HepG2 (cell line): ENCODE results near the gene TBKBP1. TPM values are rescaled to one million over a fixed set of nuclear protein-coding genes. Genes with fewer than 3 reads are reported as not detected.

Experiments used
- ATAC-seq: fragments of 200-7000 bp; cut with Tn5 transposase; 3 replicates; pipeline ENCODE4 v1.9.1; 2020; ENCODE audit warnings: mild to moderate bottlenecking, moderate library complexity
- BruUV-seq: library from RNA; stranded (reverse); fragments of 400-500 nt; replicated peaks from 2 replicates; lab custom pipeline; 2021; lab: Mats Ljungman, UMichigan
- CTCF ChIA-PET: fragments of 300-600 bp; formaldehyde crosslinking; extraction: SDS; loops from one replicate; lab custom pipeline; 2021; ENCODE audit warnings: low total read pairs, inconsistent platforms, low intra/inter-chr PET ratio; lab: Yijun Ruan, JAX
- POLR2A ChIA-PET: fragments of 350-600 bp; sonication (Branson Sonifier 250); formaldehyde crosslinking; loops from one replicate; lab custom pipeline; 2020; ENCODE audit warnings: antibody characterized with exemption, inconsistent platforms; lab: Yijun Ruan, JAX
- DNase-seq: peaks from one replicate; pipeline ENCODE4 v3.0.0-alpha.2; 2015; ENCODE audit warnings: low spot score
- FAIRE-seq: peaks from 3 replicates; lab custom pipeline; 2011; peaks lifted over from hg19 to GRCh38; lab: Jason Lieb, UNC
- H2AFZ ChIP-seq: one replicate; pipeline ENCODE4 v1.6.1; 2011; ENCODE audit warnings: low read length, inconsistent platforms
- H3K27ac ChIP-seq: fragments of 300-600 bp; 3 replicates; pipeline ENCODE4 v1.8.0; 2011; ENCODE audit warnings: mixed run types, mild to moderate bottlenecking, mixed read lengths, low read length, inconsistent platforms; ENCODE audit not compliant: insufficient read depth; ENCODE audit errors: extremely low read length
- H3K27me3 ChIP-seq, 2 experiments: fragments of 200-600 bp in 1 of 2; 2 replicates in 1 of 2; 3 replicates in 1 of 2; pipeline versions ENCODE4 v1.6.0 to v1.8.0; 2011; ENCODE audit warnings: low read length in 2 of 2, mild to moderate bottlenecking in 2 of 2, moderate library complexity in 2 of 2, inconsistent platforms in 1 of 2; ENCODE audit not compliant: insufficient read depth in 2 of 2, control insufficient read depth in 1 of 2
- H3K36me3 ChIP-seq, 2 experiments: fragments of 200-600 bp in 1 of 2; replicated peaks in 1 of 2; 2 replicates in 1 of 2; 3 replicates in 1 of 2; pipeline versions ENCODE4 v1.5.1 to v1.8.0; 2011; ENCODE audit warnings: low read length in 2 of 2, inconsistent platforms in 1 of 2; ENCODE audit not compliant: insufficient read depth in 2 of 2, control insufficient read depth in 1 of 2
- H3K4me1 ChIP-seq: 2 replicates; pipeline ENCODE4 v1.5.1; 2012; ENCODE audit warnings: low read length, inconsistent platforms; ENCODE audit not compliant: insufficient read depth
- H3K4me2 ChIP-seq: 2 replicates; pipeline ENCODE4 v1.6.0; 2011; ENCODE audit warnings: low read depth, low read length, inconsistent platforms
- H3K4me3 ChIP-seq, 3 experiments: fragments of 200-600 bp in 1 of 3; sonication (generic), shearing (Covaris generic) in 1 of 3; replicated peaks in 1 of 3; 2 replicates each; pipeline ENCODE4 v1.5.1; 2011 to 2016; ENCODE audit warnings: low read length in 3 of 3, inconsistent platforms in 2 of 3, low read depth in 2 of 3, mild to moderate bottlenecking in 2 of 3, control low read depth in 1 of 3, mixed read lengths in 1 of 3; ENCODE audit not compliant: insufficient read depth in 1 of 3
- H3K79me2 ChIP-seq: one replicate; pipeline ENCODE4 v1.6.1; 2011; ENCODE audit warnings: low read length, inconsistent platforms; ENCODE audit not compliant: insufficient read depth
- H3K9ac ChIP-seq: 2 replicates; pipeline ENCODE4 v1.6.0; 2011; ENCODE audit warnings: mild to moderate bottlenecking, low read depth, low read length, inconsistent platforms; ENCODE audit not compliant: insufficient read depth
- H3K9me3 ChIP-seq: 2 replicates; pipeline ENCODE4 v1.5.1; 2012; ENCODE audit warnings: mild to moderate bottlenecking, low read length
- H4K20me1 ChIP-seq: 2 replicates; pipeline ENCODE4 v1.6.0; 2011; ENCODE audit warnings: inconsistent platforms, mild to moderate bottlenecking, low read length, moderate library complexity; ENCODE audit not compliant: insufficient read depth
- CBX5 ChIP-seq: sonication (generic); formaldehyde crosslinking; IDR thresholded peaks from 2 replicates; pipeline ENCODE4 v1.4.0; 2020; ENCODE audit warnings: missing genetic modification reagents, borderline replicate concordance
- ETS1 ChIP-seq: sonication (generic); formaldehyde crosslinking; IDR thresholded peaks from 2 replicates; pipeline ENCODE4 v1.4.0; 2020; ENCODE audit warnings: missing genetic modification reagents
- GMEB1 ChIP-seq: sonication (generic); formaldehyde crosslinking; IDR thresholded peaks from 2 replicates; pipeline ENCODE4 v1.5.1; 2020; ENCODE audit warnings: missing genetic modification reagents, mild to moderate bottlenecking, borderline replicate concordance
- HBP1 ChIP-seq: IDR thresholded peaks from 2 replicates; pipeline ENCODE4 v1.6.1; 2016; ENCODE audit warnings: low read depth, control low read depth
- POLR2AphosphoS5 ChIP-seq: IDR thresholded peaks from 2 replicates; pipeline ENCODE4 v1.6.1; 2012; ENCODE audit warnings: low read depth, low read length
- RBM39 ChIP-seq: fragments of 200-400 bp; formaldehyde crosslinking; IDR thresholded peaks from one replicate; pipeline ENCODE4 v1.6.1; 2018; ENCODE audit warnings: antibody characterized with exemption, mild to moderate bottlenecking, low read depth, low read length; ENCODE audit not compliant: poor library complexity, severe bottlenecking
- TBP ChIP-seq: sonication (generic); formaldehyde crosslinking; IDR thresholded peaks from 2 replicates; pipeline ENCODE4 v1.5.0; 2020; ENCODE audit warnings: missing genetic modification reagents
- THYN1 ChIP-seq: sonication (generic); formaldehyde crosslinking; IDR thresholded peaks from 2 replicates; pipeline ENCODE4 v1.8.1; 2023; ENCODE audit warnings: low read depth, mild to moderate bottlenecking, moderate library complexity, missing genetic modification reagents, borderline replicate concordance
- ZNF331 ChIP-seq: sonication (generic); formaldehyde crosslinking; IDR thresholded peaks from 2 replicates; pipeline ENCODE4 v1.4.0; 2020; ENCODE audit warnings: missing genetic modification reagents
- ZNF335 ChIP-seq: sonication (generic); formaldehyde crosslinking; IDR thresholded peaks from 2 replicates; pipeline ENCODE4 v1.4.0; 2020; ENCODE audit warnings: missing genetic modification reagents
- WGBS: methylation state at CpG from one replicate; pipeline ENCODE4 v1.1.6; 2017; ENCODE audit warnings: low lambda C conversion rate; 5-methylcytosine and 5-hydroxymethylcytosine counted together
- in situ Hi-C: cut with HindIII; loops from 2 replicates; pipeline ENCODE4 v1.10.0; 2017; ENCODE audit warnings: low pct_unique_long_range_greater_than_20kb; ENCODE audit not compliant: extremely low pct_ligation_motif_present
- intact Hi-C: fragments of 100-400 bp; cut with micrococcal nuclease; formaldehyde crosslinking; loops from one replicate; pipeline ENCODE4 v1.10.0; 2022; ENCODE audit not compliant: unreplicated experiment
- polyA plus RNA-seq, 8 experiments: library from polyadenylated mRNA; depleted of rRNA in 3 of 8; stranded (reverse) in 7 of 8; unstranded in 1 of 8; fragments of >200 nt; fragmentation: Illumina TruSeq in 4 of 8; extraction: Trizol in 4 of 8; gene quantifications; 2 replicates each; pipeline versions ENCODE4 v1.2.1 to v1.2.3, GENCODE V29; 2011 to 2016; ENCODE audit warnings: low read depth in 4 of 8, missing spikeins in 1 of 8, mixed read lengths in 1 of 8; ENCODE audit not compliant: insufficient read depth in 1 of 8
- total RNA-seq, 5 experiments: library from RNA; depleted of rRNA; stranded (reverse); fragments of >200 nt; fragmentation: Illumina TruSeq; extraction: Trizol; gene quantifications; 2 replicates each; pipeline ENCODE4 v1.2.3, GENCODE V29; 2016; ENCODE audit warnings: low read depth in 1 of 5

Gene TBKBP1
- total and polyA plus RNA-seq, 2 of the 13 experiments (the other 11 are each of a cell fraction or from before 2014, with no cell fraction given) = 2.6 to 7.0 TPM

GRCh38 chr17:47702391-47702995 is 8.5 kb downstream of the TBKBP1 start (continued):
- TF ChIP-seq ETS1 (CRISPR knock-in tag) (no peak), POLR2AphosphoS5 (no peak), GMEB1 (CRISPR knock-in tag) (no peak), ZNF331 (no peak), HBP1 (CRISPR knock-in tag) (no peak)

- H3K27ac ChIP-seq = no peak overlapping the region
- 93% methylated on average over 15 of the region's 15 CpGs for WGBS
- H2AFZ ChIP-seq = no peak overlapping the region
- H3K4me1 ChIP-seq = peaks cover 6% of the 10 kb centered on the region
- POLR2A ChIA-PET = no interaction called here
- BruUV-seq = no TSS peak
- FAIRE-seq = no peak
- DNase-seq = no peak
- H3K9ac ChIP-seq = no peak overlapping the region
- TF ChIP-seq RBM39 = no peak
- no peak for TF ChIP-seq CBX5 (CRISPR knock-in tag)
- TF ChIP-seq ZNF335 (CRISPR knock-in tag) = no peak
- TF ChIP-seq TBP (CRISPR knock-in tag) = no peak
- no peak for TF ChIP-seq THYN1 (CRISPR knock-in tag)
- TF ChIP-seq, all 625 proteins: peak for 0
- Histone ChIP-seq H3K27me3 (no peaks in the 10 kb centered on the region), H3K79me2 (no peaks in the 10 kb centered on the region), H3K4me3 (no peak overlapping the region), H3K9me3 (no peaks in the 10 kb centered on the region), H3K4me2 (no peak overlapping the region), H4K20me1 (no peaks in the 10 kb centered on the region), H3K36me3 (peaks cover 0 to 1% of the 10 kb centered on the region in 2 experiments; a peak in 1 of 5 replicates)
- CTCF ChIA-PET = no interaction called here
- ATAC-seq = no peak
- in situ Hi-C loops = no loop called here
- intact Hi-C loops = no loop called here
Measured at GRCh38 chr17:47703191-47703591, 9.2 kb downstream of the TBKBP1 start.
